Tibial artery (tissue), 4 donors: ENCODE data around the gene PDF.
"Not testable (repeated sequence)": the region's sequence is repeated elsewhere in the genome, so short reads cannot be mapped to it uniquely, and the experiment has no call there.

Experiments used
- DNase-seq, 2 donors: peaks; one replicate each; pipeline ENCODE4 v3.0.0-alpha.2; 2019
- H3K27ac ChIP-seq, 2 donors: fragments of 200-600 bp; sonication (generic) in 1 of 2; 1 replicate in 1 of 2; 2 replicates in 1 of 2; pipeline ENCODE4 v1.5.1; 2018 to 2019; ENCODE audit warnings: mild to moderate bottlenecking in 1 of 2
- H3K27me3 ChIP-seq, 2 donors: fragments of 200-600 bp; sonication (generic) in 1 of 2; one replicate each; pipeline versions ENCODE4 v1.5.1 to v1.6.0; 2016 to 2019
- H3K36me3 ChIP-seq, 3 donors: fragments of 200-600 bp; sonication (generic) in 2 of 3; one replicate each; pipeline ENCODE4 v1.5.1; 2016 to 2019; ENCODE audit warnings: mild to moderate bottlenecking in 2 of 3
- H3K4me1 ChIP-seq, 4 donors: fragments of 200-600 bp; sonication (generic) in 2 of 4; 1 replicate in 3 of 4; 2 replicates in 1 of 4; pipeline ENCODE4 v1.5.1; 2016 to 2019
- H3K4me3 ChIP-seq, 2 donors: fragments of 200-600 bp; sonication (generic) in 1 of 2; 1 replicate in 1 of 2; 2 replicates in 1 of 2; pipeline ENCODE4 v1.5.1; 2018 to 2019; ENCODE audit warnings: mild to moderate bottlenecking in 2 of 2
- H3K9me3 ChIP-seq, 3 donors: fragments of 200-600 bp; sonication (generic) in 1 of 3; one replicate each; pipeline ENCODE4 v1.5.1; 2016 to 2019
- intact Hi-C: fragments of 100-400 bp; cut with DNase I; formaldehyde crosslinking; loops from one replicate; pipeline ENCODE4 v1.15.0; 2023; ENCODE audit warnings: low total_unique reads
- TF ChIP-seq, protein P1 (sequence below), 2 experiments: fragments of 200-600 bp in 1 of 2; fragments of 450-650 bp in 1 of 2; IDR thresholded peaks; one replicate each; pipeline ENCODE4 v1.5.1; 2017 to 2019; ENCODE audit warnings: antibody characterized with exemption in 2 of 2, mild to moderate bottlenecking in 1 of 2, moderate library complexity in 1 of 2

The PDF gene

DNA sequence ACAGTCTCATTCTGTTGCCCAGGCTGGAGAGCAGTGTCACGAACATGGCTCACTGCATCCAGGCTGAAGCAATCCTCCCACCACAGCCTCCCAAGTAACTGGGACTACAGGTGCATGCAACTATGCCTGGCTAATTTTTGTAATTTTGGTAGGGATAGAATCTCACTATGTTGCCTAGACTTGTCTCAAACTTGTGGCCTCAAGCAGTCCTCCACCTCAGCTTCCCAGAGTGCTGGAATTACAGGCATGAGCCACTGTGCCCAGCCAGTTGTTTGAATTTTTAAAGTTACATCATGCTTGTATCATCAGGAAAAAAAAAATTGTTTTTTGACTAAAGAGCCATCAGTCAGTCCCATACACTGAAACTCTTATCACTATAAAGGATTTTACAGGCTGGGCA, 36.3 kb downstream of the PDF start:
- Histone ChIP-seq H3K4me1 (no peaks in the 10 kb centered on the region), H3K4me3 (no peak overlapping the region), H3K9me3 (no peaks in the 10 kb centered on the region), H3K27me3 (no peaks in the 10 kb centered on the region), H3K36me3 (peaks cover 0 to 8% (median 4%) of the 10 kb centered on the region in 3 donors), H3K27ac (no peak overlapping the region)
- intact Hi-C loops = no loop called here
- TF ChIP-seq, protein P1, sequence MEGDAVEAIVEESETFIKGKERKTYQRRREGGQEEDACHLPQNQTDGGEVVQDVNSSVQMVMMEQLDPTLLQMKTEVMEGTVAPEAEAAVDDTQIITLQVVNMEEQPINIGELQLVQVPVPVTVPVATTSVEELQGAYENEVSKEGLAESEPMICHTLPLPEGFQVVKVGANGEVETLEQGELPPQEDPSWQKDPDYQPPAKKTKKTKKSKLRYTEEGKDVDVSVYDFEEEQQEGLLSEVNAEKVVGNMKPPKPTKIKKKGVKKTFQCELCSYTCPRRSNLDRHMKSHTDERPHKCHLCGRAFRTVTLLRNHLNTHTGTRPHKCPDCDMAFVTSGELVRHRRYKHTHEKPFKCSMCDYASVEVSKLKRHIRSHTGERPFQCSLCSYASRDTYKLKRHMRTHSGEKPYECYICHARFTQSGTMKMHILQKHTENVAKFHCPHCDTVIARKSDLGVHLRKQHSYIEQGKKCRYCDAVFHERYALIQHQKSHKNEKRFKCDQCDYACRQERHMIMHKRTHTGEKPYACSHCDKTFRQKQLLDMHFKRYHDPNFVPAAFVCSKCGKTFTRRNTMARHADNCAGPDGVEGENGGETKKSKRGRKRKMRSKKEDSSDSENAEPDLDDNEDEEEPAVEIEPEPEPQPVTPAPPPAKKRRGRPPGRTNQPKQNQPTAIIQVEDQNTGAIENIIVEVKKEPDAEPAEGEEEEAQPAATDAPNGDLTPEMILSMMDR (IDR thresholded peaks at IDR 0.05) = no peak
- DNase-seq = no peak

- no peak overlapping the region for H3K4me3 ChIP-seq
- H3K27ac ChIP-seq = no peak overlapping the region
- intact Hi-C loops = no loop called here
- H3K9me3 ChIP-seq = no peaks in the 10 kb centered on the region
- H3K36me3 ChIP-seq = peaks cover 0 to 8% (median 4%) of the 10 kb centered on the region in 3 donors
- TF ChIP-seq, protein P1 (IDR thresholded peaks at IDR 0.05) = no peak
- H3K27me3 ChIP-seq = no peaks in the 10 kb centered on the region
- no peaks in the 10 kb centered on the region for H3K4me1 ChIP-seq
- no peak for DNase-seq
These were observed 37.0 kb downstream of the PDF start for GRCh38 chr16:69293401-69293800.

DNA sequence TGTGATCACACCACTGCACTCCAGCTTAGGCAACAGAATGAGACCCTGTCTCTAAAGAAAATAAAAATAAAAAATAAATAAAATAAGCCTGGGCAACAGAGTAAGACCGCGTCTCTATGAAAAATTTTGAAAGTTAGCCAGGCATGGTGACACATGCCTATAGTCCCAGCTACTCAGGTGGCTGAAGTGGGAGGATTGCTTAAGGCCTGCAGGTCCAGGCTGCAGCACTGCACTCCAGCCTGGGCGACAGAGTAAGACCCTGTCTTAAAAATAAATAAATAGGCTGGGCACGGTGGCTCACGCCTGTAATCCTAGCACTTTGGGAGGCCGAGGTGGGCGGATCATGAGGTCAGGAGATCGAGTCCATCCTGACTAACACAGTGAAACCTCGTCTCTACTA, 38.7 kb downstream of the PDF start:
- H3K9me3 ChIP-seq, H3K27me3 ChIP-seq, DNase-seq, intact Hi-C loops, H3K4me3 ChIP-seq, H3K27ac ChIP-seq, H3K36me3 ChIP-seq: not testable (repeated sequence)
- H3K4me1 ChIP-seq = peaks cover 0 to 11% (median 4%) of the 10 kb centered on the region in 4 donors

DNA sequence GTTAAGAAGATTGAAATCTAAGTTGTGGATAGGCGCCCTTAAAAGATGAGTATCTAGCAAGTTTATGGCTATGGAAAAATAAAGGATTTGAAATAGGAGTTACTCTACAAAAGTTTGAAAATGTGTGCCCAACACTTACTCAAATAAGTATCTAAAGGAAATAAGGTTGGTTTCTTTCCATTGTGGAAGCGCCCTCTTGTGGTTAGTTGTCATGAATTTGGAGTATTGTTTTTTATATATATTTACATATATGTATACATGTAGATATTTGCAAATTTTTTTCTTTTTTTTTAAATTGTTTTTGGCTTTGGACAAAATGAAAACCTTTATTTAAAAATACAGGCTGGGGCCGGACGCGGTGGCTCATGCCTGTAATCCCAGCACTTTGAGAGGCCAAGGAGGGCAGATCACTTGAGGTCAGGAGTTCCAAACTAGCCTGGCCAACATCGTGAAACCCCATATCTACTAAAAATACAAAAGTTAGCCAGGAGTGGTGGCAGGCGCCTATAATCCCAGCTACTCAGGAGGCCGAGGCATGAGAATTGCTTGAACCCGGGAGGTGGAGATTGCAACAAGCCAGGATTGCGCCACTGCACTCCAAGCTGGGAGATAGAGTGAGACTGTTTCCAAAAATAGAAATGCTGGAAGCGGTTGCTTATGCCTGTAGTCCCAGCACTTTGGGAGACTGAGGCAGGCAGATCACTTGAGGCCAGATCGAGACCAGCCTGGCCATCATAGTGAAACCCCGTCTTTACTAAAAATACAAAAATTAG, 43.3 kb downstream of the PDF start:
- Histone ChIP-seq H3K27me3 (no peaks in the 10 kb centered on the region), H3K36me3 (peaks cover 6 to 24% (median 16%) of the 10 kb centered on the region in 3 donors), H3K4me1 (peaks cover 0 to 29% (median 9%) of the 10 kb centered on the region in 4 donors), H3K4me3 (no peak overlapping the region), H3K27ac (peak overlapping the region; percentile 17 to 52), H3K9me3 (no peaks in the 10 kb centered on the region)
- TF ChIP-seq, protein P1 (IDR thresholded peaks at IDR 0.05) = peak; percentile 57 to 68
- DNase-seq = peak; percentile 83 to 90
- intact Hi-C loops = loop anchor here (2.0 kb wide), 1 partner anchor 138 kb away; no protein-coding TSS in a partner anchor

GRCh38 chr16:69285240-69285639, 45.1 kb downstream of the PDF start:
- Histone ChIP-seq H3K4me3 (no peak overlapping the region), H3K27me3 (no peaks in the 10 kb centered on the region), H3K27ac (no peak overlapping the region), H3K9me3 (no peaks in the 10 kb centered on the region), H3K36me3 (peaks cover 6 to 24% (median 16%) of the 10 kb centered on the region in 3 donors), H3K4me1 (peaks cover 0 to 29% (median 9%) of the 10 kb centered on the region in 4 donors)
- intact Hi-C loops = no loop called here
- DNase-seq = no peak
- TF ChIP-seq, protein P1 (IDR thresholded peaks at IDR 0.05) = no peak

- TF ChIP-seq, protein P1 (IDR thresholded peaks at IDR 0.05) = no peak
- Histone ChIP-seq H3K9me3 (no peaks in the 10 kb centered on the region), H3K4me3 (no peak overlapping the region), H3K27me3 (no peaks in the 10 kb centered on the region), H3K4me1 (peaks cover 0 to 29% (median 9%) of the 10 kb centered on the region in 4 donors), H3K36me3 (peaks cover 6 to 24% (median 16%) of the 10 kb centered on the region in 3 donors), H3K27ac (no peak overlapping the region)
- no peak for DNase-seq
- intact Hi-C loops = no loop called here
These were observed 46.5 kb downstream of the PDF start for GRCh38 chr16:69283851-69284250.
